ENCODE data around the gene RNF215.
"Not testable (repeated sequence)": the region's sequence is repeated elsewhere in the genome, so short reads cannot be mapped to it uniquely, and the experiment has no call there.

RNF215 gene

DNA sequence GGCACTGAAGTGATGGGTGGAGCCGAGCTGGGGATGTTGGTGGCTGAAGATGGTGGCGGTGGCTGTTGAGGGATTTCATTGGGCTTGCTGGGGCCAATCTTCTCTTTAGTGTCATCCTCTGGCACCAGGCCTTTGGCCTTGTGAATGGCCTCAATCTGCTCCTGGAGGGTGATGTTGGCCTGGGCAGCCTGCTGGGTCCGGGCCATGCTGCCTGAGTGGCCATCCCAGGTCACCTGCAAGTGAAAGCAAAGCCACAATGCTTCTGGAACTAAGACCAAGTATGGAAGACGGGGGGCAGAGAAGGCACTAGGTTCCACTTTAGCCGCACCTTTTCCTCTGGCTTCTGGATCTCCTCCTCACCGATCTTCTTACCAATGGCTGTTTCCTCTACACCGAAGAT is 48.4 kb downstream of the RNF215 start:
- no peaks in the 10 kb centered on the region for H3K27me3 ChIP-seq (ENCODE audit: insufficient read depth, poor library complexity, severe bottlenecking)
- TF ChIP-seq SPI1 (IDR thresholded peaks at IDR 0.05; ENCODE audit: borderline replicate concordance, low read depth) (no peak), POLR2AphosphoS5 (IDR thresholded peaks at IDR 0.05; ENCODE audit: low read depth) (no peak), GABPA (IDR thresholded peaks at IDR 0.05; ENCODE audit: low read depth) (no peak)
- TF ChIP-seq, protein P1, sequence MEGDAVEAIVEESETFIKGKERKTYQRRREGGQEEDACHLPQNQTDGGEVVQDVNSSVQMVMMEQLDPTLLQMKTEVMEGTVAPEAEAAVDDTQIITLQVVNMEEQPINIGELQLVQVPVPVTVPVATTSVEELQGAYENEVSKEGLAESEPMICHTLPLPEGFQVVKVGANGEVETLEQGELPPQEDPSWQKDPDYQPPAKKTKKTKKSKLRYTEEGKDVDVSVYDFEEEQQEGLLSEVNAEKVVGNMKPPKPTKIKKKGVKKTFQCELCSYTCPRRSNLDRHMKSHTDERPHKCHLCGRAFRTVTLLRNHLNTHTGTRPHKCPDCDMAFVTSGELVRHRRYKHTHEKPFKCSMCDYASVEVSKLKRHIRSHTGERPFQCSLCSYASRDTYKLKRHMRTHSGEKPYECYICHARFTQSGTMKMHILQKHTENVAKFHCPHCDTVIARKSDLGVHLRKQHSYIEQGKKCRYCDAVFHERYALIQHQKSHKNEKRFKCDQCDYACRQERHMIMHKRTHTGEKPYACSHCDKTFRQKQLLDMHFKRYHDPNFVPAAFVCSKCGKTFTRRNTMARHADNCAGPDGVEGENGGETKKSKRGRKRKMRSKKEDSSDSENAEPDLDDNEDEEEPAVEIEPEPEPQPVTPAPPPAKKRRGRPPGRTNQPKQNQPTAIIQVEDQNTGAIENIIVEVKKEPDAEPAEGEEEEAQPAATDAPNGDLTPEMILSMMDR (IDR thresholded peaks at IDR 0.05; ENCODE audit: insufficient read depth, low read length) = no peak
- TF ChIP-seq, protein P2, sequence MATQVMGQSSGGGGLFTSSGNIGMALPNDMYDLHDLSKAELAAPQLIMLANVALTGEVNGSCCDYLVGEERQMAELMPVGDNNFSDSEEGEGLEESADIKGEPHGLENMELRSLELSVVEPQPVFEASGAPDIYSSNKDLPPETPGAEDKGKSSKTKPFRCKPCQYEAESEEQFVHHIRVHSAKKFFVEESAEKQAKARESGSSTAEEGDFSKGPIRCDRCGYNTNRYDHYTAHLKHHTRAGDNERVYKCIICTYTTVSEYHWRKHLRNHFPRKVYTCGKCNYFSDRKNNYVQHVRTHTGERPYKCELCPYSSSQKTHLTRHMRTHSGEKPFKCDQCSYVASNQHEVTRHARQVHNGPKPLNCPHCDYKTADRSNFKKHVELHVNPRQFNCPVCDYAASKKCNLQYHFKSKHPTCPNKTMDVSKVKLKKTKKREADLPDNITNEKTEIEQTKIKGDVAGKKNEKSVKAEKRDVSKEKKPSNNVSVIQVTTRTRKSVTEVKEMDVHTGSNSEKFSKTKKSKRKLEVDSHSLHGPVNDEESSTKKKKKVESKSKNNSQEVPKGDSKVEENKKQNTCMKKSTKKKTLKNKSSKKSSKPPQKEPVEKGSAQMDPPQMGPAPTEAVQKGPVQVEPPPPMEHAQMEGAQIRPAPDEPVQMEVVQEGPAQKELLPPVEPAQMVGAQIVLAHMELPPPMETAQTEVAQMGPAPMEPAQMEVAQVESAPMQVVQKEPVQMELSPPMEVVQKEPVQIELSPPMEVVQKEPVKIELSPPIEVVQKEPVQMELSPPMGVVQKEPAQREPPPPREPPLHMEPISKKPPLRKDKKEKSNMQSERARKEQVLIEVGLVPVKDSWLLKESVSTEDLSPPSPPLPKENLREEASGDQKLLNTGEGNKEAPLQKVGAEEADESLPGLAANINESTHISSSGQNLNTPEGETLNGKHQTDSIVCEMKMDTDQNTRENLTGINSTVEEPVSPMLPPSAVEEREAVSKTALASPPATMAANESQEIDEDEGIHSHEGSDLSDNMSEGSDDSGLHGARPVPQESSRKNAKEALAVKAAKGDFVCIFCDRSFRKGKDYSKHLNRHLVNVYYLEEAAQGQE (IDR thresholded peaks at IDR 0.05; ENCODE audit: insufficient replicate concordance, low read depth) = no peak

DNA sequence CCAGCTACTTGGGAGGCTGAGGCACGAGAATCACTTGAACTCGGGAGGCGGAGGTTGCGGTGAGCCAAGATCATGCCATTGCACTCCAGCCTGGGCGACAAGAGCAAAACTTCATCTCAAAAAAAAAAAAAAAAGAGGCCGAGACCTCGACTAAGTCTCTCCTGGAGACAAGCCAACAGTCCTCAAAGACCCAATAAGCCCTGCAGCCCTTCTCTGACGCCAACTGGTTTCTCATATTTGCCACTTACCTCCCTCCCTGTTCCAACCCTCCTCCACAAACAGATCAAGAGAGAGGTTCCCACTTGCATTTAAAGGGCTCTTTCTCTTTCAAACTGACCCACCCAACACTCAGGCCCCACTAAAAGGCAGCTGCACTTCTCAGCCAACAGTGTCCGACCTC is 48.9 kb downstream of the RNF215 start:
- H3K4me3 ChIP-seq (replicated peaks; ENCODE audit: insufficient read depth, low read length); DNase-seq (ENCODE audit: low read depth in 1 of 2, low spot score in 1 of 2); H3K27me3 ChIP-seq (ENCODE audit: insufficient read depth, poor library complexity, severe bottlenecking); H3K27ac ChIP-seq (replicated peaks): not testable (repeated sequence)

More for the DNA sequence above, 48.4 kb downstream of the RNF215 start:
- Histone ChIP-seq H3K27ac (replicated peaks) (no peak overlapping the region), H3K4me3 (replicated peaks; ENCODE audit: insufficient read depth, low read length) (no peak overlapping the region)
- DNase-seq (ENCODE audit: low read depth in 1 of 2, low spot score in 1 of 2) = no peak

DNA sequence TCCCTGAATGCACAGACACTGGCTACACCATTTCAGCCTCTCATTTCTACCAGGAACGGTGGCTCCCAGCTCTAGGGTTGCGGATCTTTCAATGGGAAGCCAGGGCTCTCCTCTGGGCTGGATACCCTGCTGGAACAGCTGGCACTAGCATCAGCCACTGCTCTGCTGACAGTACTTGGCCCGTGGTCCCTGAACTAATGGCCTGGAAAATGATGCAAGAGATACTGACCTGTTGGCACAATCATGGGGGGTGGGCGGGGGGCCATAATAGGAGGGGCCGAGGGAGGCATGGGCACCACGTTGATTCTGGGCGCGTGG is 49.8 kb downstream of the RNF215 start:
- no peak for DNase-seq (ENCODE audit: low read depth in 1 of 2, low spot score in 1 of 2)
- H3K4me3 ChIP-seq (replicated peaks; ENCODE audit: insufficient read depth, low read length) = no peak overlapping the region
- TF ChIP-seq POLR2AphosphoS5 (IDR thresholded peaks at IDR 0.05; ENCODE audit: low read depth) (no peak), GABPA (IDR thresholded peaks at IDR 0.05; ENCODE audit: low read depth) (no peak), SPI1 (IDR thresholded peaks at IDR 0.05; ENCODE audit: borderline replicate concordance, low read depth) (no peak)
- TF ChIP-seq, protein P2 (IDR thresholded peaks at IDR 0.05; ENCODE audit: insufficient replicate concordance, low read depth) = no peak
- TF ChIP-seq, protein P1 (IDR thresholded peaks at IDR 0.05; ENCODE audit: insufficient read depth, low read length) = no peak
- no peak overlapping the region for H3K27ac ChIP-seq (replicated peaks)
- no peaks in the 10 kb centered on the region for H3K27me3 ChIP-seq (ENCODE audit: insufficient read depth, poor library complexity, severe bottlenecking)

DNA sequence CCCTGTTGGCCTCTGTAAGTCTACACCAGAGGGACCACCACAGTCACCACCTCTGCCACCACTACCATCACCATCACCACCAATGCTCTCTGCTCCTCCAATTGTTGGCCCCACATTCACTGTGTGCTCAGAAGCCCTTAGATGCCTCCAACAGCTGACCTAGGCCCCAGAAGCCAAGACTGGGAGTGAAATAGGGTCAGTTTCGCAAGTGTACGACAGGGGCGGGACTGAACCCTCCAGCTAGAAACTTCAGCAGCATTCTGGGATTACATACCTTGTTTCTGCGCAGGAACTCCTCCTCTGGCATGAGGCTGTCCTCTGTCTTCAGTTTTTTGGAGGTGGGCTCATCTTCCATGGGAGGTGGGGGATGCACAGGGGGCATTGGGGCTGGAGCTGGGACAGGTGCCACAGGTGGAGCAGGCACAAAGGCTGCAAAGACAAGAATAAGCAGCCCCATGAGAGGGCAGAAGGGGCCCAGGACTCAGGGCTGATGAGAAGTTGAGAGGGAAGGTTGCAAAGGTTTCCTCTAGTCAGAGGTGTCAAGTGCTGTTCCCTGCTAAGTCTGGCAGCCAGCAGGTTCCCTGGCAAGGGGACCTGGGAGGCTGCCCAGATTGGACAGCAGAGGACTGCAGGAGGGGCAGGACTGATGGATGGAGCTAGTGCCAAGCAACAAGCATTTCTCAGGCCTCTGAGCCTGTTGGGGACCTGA is 50.3 kb downstream of the RNF215 start:
- DNase-seq (ENCODE audit: low read depth in 1 of 2, low spot score in 1 of 2) = no peak
- no peak overlapping the region for H3K4me3 ChIP-seq (replicated peaks; ENCODE audit: insufficient read depth, low read length)
- TF ChIP-seq SPI1 (IDR thresholded peaks at IDR 0.05; ENCODE audit: borderline replicate concordance, low read depth) (no peak), GABPA (IDR thresholded peaks at IDR 0.05; ENCODE audit: low read depth) (no peak), POLR2AphosphoS5 (IDR thresholded peaks at IDR 0.05; ENCODE audit: low read depth) (no peak)
- TF ChIP-seq, protein P2 (IDR thresholded peaks at IDR 0.05; ENCODE audit: insufficient replicate concordance, low read depth) = no peak
- TF ChIP-seq, protein P1 (IDR thresholded peaks at IDR 0.05; ENCODE audit: insufficient read depth, low read length) = no peak
- H3K27me3 ChIP-seq (ENCODE audit: insufficient read depth, poor library complexity, severe bottlenecking) = no peaks in the 10 kb centered on the region
- no peak overlapping the region for H3K27ac ChIP-seq (replicated peaks)

Measured in HL-60 (cell line).